ENCODE measurements around the gene EIF3J. TPM values are rescaled to one million over a fixed set of nuclear protein-coding genes. Genes with fewer than 3 reads are reported as not detected.
"Not testable (repeated sequence)": the region's sequence is repeated elsewhere in the genome, so short reads cannot be mapped to it uniquely, and the experiment has no call there.

The EIF3J gene
- total RNA-seq, 1 donor from 2014 or later: 82.1 TPM

GRCh38 chr15:44550734-44551133, 13.8 kb downstream of the EIF3J start:
- no peak overlapping the region for H3K4me3 Mint-ChIP-seq (ENCODE audit: unreplicated experiment)
- H3K4me1 Mint-ChIP-seq (ENCODE audit: unreplicated experiment): peaks cover 13% of the 10 kb centered on the region
- H3K27me3 Mint-ChIP-seq (ENCODE audit: unreplicated experiment): no peaks in the 10 kb centered on the region
- no peak for DNase-seq (ENCODE audit: extremely low spot score, unreplicated experiment)
- H3K9me3 Mint-ChIP-seq (ENCODE audit: unreplicated experiment): no peaks in the 10 kb centered on the region
- TF ChIP-seq CTCF (IDR thresholded peaks at IDR 0.05): no peak
- peaks cover 20% of the 10 kb centered on the region for H3K36me3 Mint-ChIP-seq (ENCODE audit: unreplicated experiment)
- no peak overlapping the region for H3K27ac Mint-ChIP-seq (ENCODE audit: unreplicated experiment)

GRCh38 chr15:44554934-44555723, 18.2 kb downstream of the EIF3J start:
- no peak for DNase-seq (ENCODE audit: extremely low spot score, unreplicated experiment)
- H3K4me3 Mint-ChIP-seq (ENCODE audit: unreplicated experiment): no peak overlapping the region
- H3K4me1 Mint-ChIP-seq (ENCODE audit: unreplicated experiment): no peaks in the 10 kb centered on the region
- no peaks in the 10 kb centered on the region for H3K27me3 Mint-ChIP-seq (ENCODE audit: unreplicated experiment)
- H3K36me3 Mint-ChIP-seq (ENCODE audit: unreplicated experiment): peaks cover 38% of the 10 kb centered on the region
- no peak overlapping the region for H3K27ac Mint-ChIP-seq (ENCODE audit: unreplicated experiment)
- TF ChIP-seq CTCF (IDR thresholded peaks at IDR 0.05): no peak
- no peaks in the 10 kb centered on the region for H3K9me3 Mint-ChIP-seq (ENCODE audit: unreplicated experiment)

- not testable (repeated sequence) for H3K9me3 Mint-ChIP-seq (ENCODE audit: unreplicated experiment); H3K27me3 Mint-ChIP-seq (ENCODE audit: unreplicated experiment); H3K4me3 Mint-ChIP-seq (ENCODE audit: unreplicated experiment); DNase-seq (ENCODE audit: extremely low spot score, unreplicated experiment); H3K4me1 Mint-ChIP-seq (ENCODE audit: unreplicated experiment)
- peak overlapping the region; percentile 23 for H3K27ac Mint-ChIP-seq (ENCODE audit: unreplicated experiment)
- peaks cover 55% of the 10 kb centered on the region for H3K36me3 Mint-ChIP-seq (ENCODE audit: unreplicated experiment)
Measured at GRCh38 chr15:44560926-44561325, 24.0 kb downstream of the EIF3J start.

GRCh38 chr15:44565387-44566154, 28.6 kb downstream of the EIF3J start:
- no peak for TF ChIP-seq CTCF (IDR thresholded peaks at IDR 0.05)
- H3K27me3 Mint-ChIP-seq (ENCODE audit: unreplicated experiment): no peaks in the 10 kb centered on the region
- no peak overlapping the region for H3K4me3 Mint-ChIP-seq (ENCODE audit: unreplicated experiment)
- no peaks in the 10 kb centered on the region for H3K4me1 Mint-ChIP-seq (ENCODE audit: unreplicated experiment)
- H3K9me3 Mint-ChIP-seq (ENCODE audit: unreplicated experiment): no peaks in the 10 kb centered on the region
- peak; percentile 62 for DNase-seq (ENCODE audit: extremely low spot score, unreplicated experiment)
- H3K36me3 Mint-ChIP-seq (ENCODE audit: unreplicated experiment): peaks cover 48% of the 10 kb centered on the region
- no peak overlapping the region for H3K27ac Mint-ChIP-seq (ENCODE audit: unreplicated experiment)

GRCh38 chr15:44566155-44566540, 29.2 kb downstream of the EIF3J start:
- no peak overlapping the region for H3K27ac Mint-ChIP-seq (ENCODE audit: unreplicated experiment)
- H3K9me3 Mint-ChIP-seq (ENCODE audit: unreplicated experiment): no peaks in the 10 kb centered on the region
- H3K36me3 Mint-ChIP-seq (ENCODE audit: unreplicated experiment): peaks cover 45% of the 10 kb centered on the region
- peak; percentile 44 for DNase-seq (ENCODE audit: extremely low spot score, unreplicated experiment)
- no peaks in the 10 kb centered on the region for H3K4me1 Mint-ChIP-seq (ENCODE audit: unreplicated experiment)
- no peak overlapping the region for H3K4me3 Mint-ChIP-seq (ENCODE audit: unreplicated experiment)
- H3K27me3 Mint-ChIP-seq (ENCODE audit: unreplicated experiment): no peaks in the 10 kb centered on the region
- TF ChIP-seq CTCF (IDR thresholded peaks at IDR 0.05): no peak

Data from osteocyte (in vitro differentiated cells).